Body of pancreas (tissue), 4 donors: ENCODE data around the gene PRRT3.

Source experiments
- POLR2A ChIP-seq, 3 donors: fragments of 450-650 bp; IDR thresholded peaks; one replicate each; pipeline ENCODE4 v1.6.1; 2016; ENCODE audit warnings: antibody characterized with exemption in 3 of 3, mild to moderate bottlenecking in 2 of 3
- TF ChIP-seq, protein P1 (sequence below), 7 experiments: fragments of 450-650 bp in 4 of 7; fragments of 200-600 bp in 3 of 7; sonication (generic) in 3 of 7; IDR thresholded peaks; one replicate each; pipeline ENCODE4 v1.5.1; 2016 to 2019; ENCODE audit warnings: antibody characterized with exemption in 7 of 7

DNA sequence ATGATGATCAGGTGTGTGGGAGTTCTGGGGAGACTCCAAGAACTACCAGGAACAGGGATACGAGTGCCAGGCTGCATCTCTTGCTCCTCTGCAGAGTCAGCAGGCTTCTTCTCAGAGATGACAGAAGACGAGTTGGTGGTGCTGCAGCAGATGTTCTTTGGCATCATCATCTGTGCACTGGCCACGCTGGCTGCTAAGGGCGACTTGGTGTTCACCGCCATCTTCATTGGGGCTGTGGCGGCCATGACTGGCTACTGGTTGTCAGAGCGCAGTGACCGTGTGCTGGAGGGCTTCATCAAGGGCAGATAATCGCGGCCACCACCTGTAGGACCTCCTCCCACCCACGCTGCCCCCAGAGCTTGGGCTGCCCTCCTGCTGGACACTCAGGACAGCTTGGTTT, 7.9 kb downstream of the PRRT3 start:
- TF ChIP-seq, protein P1, sequence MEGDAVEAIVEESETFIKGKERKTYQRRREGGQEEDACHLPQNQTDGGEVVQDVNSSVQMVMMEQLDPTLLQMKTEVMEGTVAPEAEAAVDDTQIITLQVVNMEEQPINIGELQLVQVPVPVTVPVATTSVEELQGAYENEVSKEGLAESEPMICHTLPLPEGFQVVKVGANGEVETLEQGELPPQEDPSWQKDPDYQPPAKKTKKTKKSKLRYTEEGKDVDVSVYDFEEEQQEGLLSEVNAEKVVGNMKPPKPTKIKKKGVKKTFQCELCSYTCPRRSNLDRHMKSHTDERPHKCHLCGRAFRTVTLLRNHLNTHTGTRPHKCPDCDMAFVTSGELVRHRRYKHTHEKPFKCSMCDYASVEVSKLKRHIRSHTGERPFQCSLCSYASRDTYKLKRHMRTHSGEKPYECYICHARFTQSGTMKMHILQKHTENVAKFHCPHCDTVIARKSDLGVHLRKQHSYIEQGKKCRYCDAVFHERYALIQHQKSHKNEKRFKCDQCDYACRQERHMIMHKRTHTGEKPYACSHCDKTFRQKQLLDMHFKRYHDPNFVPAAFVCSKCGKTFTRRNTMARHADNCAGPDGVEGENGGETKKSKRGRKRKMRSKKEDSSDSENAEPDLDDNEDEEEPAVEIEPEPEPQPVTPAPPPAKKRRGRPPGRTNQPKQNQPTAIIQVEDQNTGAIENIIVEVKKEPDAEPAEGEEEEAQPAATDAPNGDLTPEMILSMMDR (IDR thresholded peaks at IDR 0.05): no peak
- TF ChIP-seq POLR2A (IDR thresholded peaks at IDR 0.05): no peak
